Activated CD8-positive, alpha-beta T cell treated with anti-CD3 and anti-CD28 coated beads, Interleukin-2, amount 10 ng/mL, durations not matched to agents 7 days and 5 days (primary cell): ENCODE results near the gene KPNA3. TPM values are rescaled to one million over a fixed set of nuclear protein-coding genes. Genes with fewer than 3 reads are reported as not detected.

Source experiments
- ATAC-seq: fragments of 150-1000 bp; cut with Tn5 transposase; one replicate; pipeline ENCODE4 v1.10.0; 2021; ENCODE audit warnings: moderate library complexity
- CTCF ChIA-PET: fragments of 350-600 bp; sonication (Branson Sonifier 250); formaldehyde crosslinking; loops from one replicate; lab custom pipeline; 2021; ENCODE audit warnings: antibody characterized with exemption; lab: Charles Lee
- POLR2A ChIA-PET: fragments of 350-600 bp; sonication (Branson Sonifier 250); formaldehyde crosslinking; loops from one replicate; lab custom pipeline; 2021; ENCODE audit warnings: antibody characterized with exemption; lab: Charles Lee
- DNase-seq: peaks from one replicate; pipeline ENCODE4 v3.0.0-alpha.2; 2020
- H3K27ac Mint-ChIP-seq: one replicate; pipeline ENCODE4 v1.8.0; 2021; ENCODE audit warnings: mild to moderate bottlenecking, mixed read lengths
- H3K27me3 Mint-ChIP-seq: one replicate; pipeline ENCODE4 v1.8.0; 2021; ENCODE audit warnings: low read depth, mixed read lengths
- H3K36me3 Mint-ChIP-seq: one replicate; pipeline ENCODE4 v1.8.0; 2021; ENCODE audit warnings: low read depth, mixed read lengths
- H3K4me1 Mint-ChIP-seq: one replicate; pipeline ENCODE4 v1.8.0; 2021; ENCODE audit warnings: low read depth, mixed read lengths
- H3K4me3 Mint-ChIP-seq: one replicate; pipeline ENCODE4 v1.8.0; 2021; ENCODE audit warnings: mild to moderate bottlenecking, mixed read lengths
- H3K9me3 Mint-ChIP-seq: one replicate; pipeline ENCODE4 v1.8.0; 2022; ENCODE audit warnings: mixed read lengths; ENCODE audit not compliant: insufficient read depth
- total RNA-seq, 2 experiments: library from RNA; stranded (reverse); gene quantifications; one replicate each; pipeline ENCODE4 v1.2.3, GENCODE V29; 2021

The KPNA3 gene
- 10 to 100 TPM; 38.7 to 41.2 TPM for total RNA-seq

GRCh38 chr13:49792550-49793324 is at the start of gene KPNA3:
TSS of gene KPNA3 (minus strand) at chr13:49792682. CDS start at chr13:49792506, 176 bp downstream.
- Mint-ChIP-seq H3K4me3 (peak within 1 kb of the TSS; percentile 92), H3K27me3 (peaks cover 7% of the 10 kb centered on the region), H3K36me3 (peaks cover 9% of the 10 kb centered on the region), H3K27ac (peak within 1 kb of the TSS; percentile 94), H3K4me1 (peaks cover 29% of the 10 kb centered on the region), H3K9me3 (no peaks in the 10 kb centered on the region)
- ChIA-PET CTCF (interaction anchor here (0.7 to 2.5 kb wide), 11 partner anchors 9 to 349 kb away, joined by 3 to 10 read pairs (median 4); partner anchors contain the start of genes CAB39L, SETDB2 and SPRYD7), POLR2A (interaction anchor here (0.6 to 1.6 kb wide), 15 partner anchors 11 to 1119 kb away, joined by 3 to 9 read pairs (median 3); partner anchors contain the start of genes CDADC1, EBPL, PHF11 and SPRYD7)
- ATAC-seq (peak; percentile 94), DNase-seq (peak; percentile 97)

DNA sequence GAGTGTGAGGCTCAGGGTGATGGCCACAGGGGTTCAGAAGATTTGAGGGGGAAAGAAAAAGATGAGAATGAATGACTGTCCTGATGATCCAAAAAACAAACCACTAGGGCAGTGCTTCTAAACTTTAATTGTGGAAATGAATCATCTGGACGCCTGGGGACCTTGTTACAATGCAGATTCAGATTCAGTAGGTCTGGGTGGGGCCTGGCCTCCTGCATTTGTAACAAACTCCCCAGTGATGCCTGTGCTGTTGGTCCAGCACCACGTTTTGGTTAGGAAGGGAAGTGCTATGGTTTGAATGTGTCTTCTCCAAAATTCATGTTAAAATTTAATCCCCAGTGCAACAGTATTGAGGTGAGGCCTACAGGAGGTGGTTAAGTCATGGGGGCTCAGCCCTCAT is 49.5 kb upstream of the KPNA3 start:
- ChIA-PET POLR2A (no interaction called here), CTCF (no interaction called here)
- H3K9me3 Mint-ChIP-seq = no peaks in the 10 kb centered on the region
- H3K27ac Mint-ChIP-seq = no peak overlapping the region
- no peaks in the 10 kb centered on the region for H3K27me3 Mint-ChIP-seq
- no peaks in the 10 kb centered on the region for H3K4me1 Mint-ChIP-seq
- ATAC-seq (no peak), DNase-seq (no peak)
- no peak overlapping the region for H3K4me3 Mint-ChIP-seq
- H3K36me3 Mint-ChIP-seq = no peaks in the 10 kb centered on the region

DNA sequence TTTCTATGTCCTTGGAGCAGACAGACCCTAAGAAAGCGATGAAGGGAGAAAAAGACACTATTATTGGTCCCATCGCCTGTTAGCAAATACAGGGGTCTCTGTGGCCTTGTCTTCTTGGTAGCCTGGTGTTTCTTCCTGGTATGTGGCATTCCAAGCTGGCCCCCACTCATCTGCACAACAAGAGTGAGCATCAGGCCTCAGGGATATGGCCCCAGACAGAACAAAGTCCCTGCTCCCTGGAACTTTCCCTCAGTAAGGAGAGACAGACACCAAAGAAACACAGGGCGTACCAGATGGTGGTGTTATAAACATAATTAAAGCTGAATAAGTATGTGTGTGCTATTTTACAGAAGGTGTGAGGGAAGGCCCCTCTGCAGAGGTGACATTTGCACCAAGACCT is 48.2 kb upstream of the KPNA3 start:
- H3K4me3 Mint-ChIP-seq = no peak overlapping the region
- CTCF ChIA-PET = no interaction called here
- DNase-seq = no peak

DNA sequence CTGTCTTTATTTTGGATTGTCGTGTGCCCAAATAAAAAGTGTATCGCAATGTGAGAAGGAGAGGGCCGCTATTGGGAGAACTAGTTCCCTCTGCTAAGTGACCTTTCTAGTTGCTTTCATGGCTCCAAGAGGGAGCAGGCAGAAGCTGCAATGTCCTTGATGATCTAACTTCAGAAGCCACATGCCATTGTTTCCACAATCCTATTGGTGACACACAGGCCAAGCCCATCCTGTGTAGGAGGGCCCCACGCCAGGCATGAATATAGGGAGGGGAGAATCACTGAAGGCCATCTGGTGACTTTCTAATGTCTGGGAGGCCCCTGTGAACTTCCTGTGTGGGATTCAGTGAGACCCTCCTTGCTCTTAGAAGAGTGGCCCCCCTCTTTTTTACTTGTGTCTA is 47.8 kb upstream of the KPNA3 start:
- H3K4me3 Mint-ChIP-seq = no peak overlapping the region
- POLR2A ChIA-PET = no interaction called here
- CTCF ChIA-PET = no interaction called here
- no peak for ATAC-seq
- no peak for DNase-seq
- H3K9me3 Mint-ChIP-seq = no peaks in the 10 kb centered on the region
- H3K4me1 Mint-ChIP-seq = no peaks in the 10 kb centered on the region
- H3K27me3 Mint-ChIP-seq = no peaks in the 10 kb centered on the region
- no peaks in the 10 kb centered on the region for H3K36me3 Mint-ChIP-seq
- no peak overlapping the region for H3K27ac Mint-ChIP-seq

More for the DNA sequence above, 48.2 kb upstream of the KPNA3 start:
- no peak for ATAC-seq
- Mint-ChIP-seq H3K9me3 (no peaks in the 10 kb centered on the region), H3K27me3 (no peaks in the 10 kb centered on the region), H3K4me1 (no peaks in the 10 kb centered on the region), H3K27ac (no peak overlapping the region), H3K36me3 (no peaks in the 10 kb centered on the region)
- POLR2A ChIA-PET = no interaction called here

DNA sequence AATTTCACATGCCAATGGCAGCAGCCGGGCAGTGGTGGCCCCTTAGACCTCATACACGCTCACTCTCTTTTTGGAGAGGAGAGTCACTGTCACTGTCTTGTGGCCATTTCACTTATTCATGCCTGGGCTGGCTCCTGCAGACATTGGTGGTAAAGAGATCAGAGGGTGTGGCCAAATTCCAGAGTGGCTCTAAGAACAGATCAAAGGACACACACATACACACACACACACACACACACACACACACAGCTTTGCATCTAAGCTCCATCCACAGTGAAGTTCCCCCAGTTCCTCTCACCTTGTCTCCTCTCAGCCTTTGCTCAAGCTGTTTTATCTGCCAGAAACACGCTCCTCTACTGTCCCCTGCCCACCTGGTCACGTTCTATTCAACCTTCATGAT is 46.5 kb upstream of the KPNA3 start:
- ChIA-PET CTCF (no interaction called here), POLR2A (no interaction called here)
- DNase-seq (no peak), ATAC-seq (no peak)
- no peaks in the 10 kb centered on the region for H3K27me3 Mint-ChIP-seq
- no peak overlapping the region for H3K27ac Mint-ChIP-seq
- H3K36me3 Mint-ChIP-seq = no peaks in the 10 kb centered on the region
- H3K4me1 Mint-ChIP-seq = no peaks in the 10 kb centered on the region
- H3K4me3 Mint-ChIP-seq = no peak overlapping the region
- no peaks in the 10 kb centered on the region for H3K9me3 Mint-ChIP-seq

DNA sequence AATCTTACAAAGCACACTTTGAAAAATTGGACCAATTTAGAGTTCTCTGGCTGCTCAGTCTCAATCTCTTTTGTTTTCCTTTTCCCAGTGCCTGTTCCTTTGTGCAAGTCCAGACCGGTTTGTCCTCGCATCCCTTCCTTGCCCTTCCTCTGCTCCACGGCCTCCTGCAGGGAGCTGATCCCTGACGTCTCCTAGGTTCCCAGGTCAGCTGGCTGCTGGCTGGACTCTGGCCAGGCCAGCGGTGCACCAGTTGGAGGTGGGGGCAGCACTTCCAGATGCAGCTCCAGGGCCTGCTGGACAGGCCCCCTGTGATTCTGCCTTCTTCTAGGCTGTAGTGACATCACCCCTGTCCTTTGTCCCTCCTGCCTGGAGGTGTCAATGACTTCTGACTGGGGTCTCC is 44.0 kb upstream of the KPNA3 start:
- Mint-ChIP-seq H3K27me3 (no peaks in the 10 kb centered on the region), H3K4me1 (no peaks in the 10 kb centered on the region), H3K27ac (no peak overlapping the region), H3K9me3 (no peaks in the 10 kb centered on the region), H3K36me3 (no peaks in the 10 kb centered on the region), H3K4me3 (no peak overlapping the region)
- DNase-seq (no peak), ATAC-seq (no peak)
- POLR2A ChIA-PET = no interaction called here
- CTCF ChIA-PET = no interaction called here

GRCh38 chr13:49833402-49833801 is 40.9 kb upstream of the KPNA3 start:
- ATAC-seq (no peak), DNase-seq (no peak)
- Mint-ChIP-seq H3K4me1 (no peaks in the 10 kb centered on the region), H3K4me3 (no peak overlapping the region), H3K27ac (no peak overlapping the region), H3K9me3 (no peaks in the 10 kb centered on the region), H3K27me3 (peaks cover 13% of the 10 kb centered on the region), H3K36me3 (no peaks in the 10 kb centered on the region)
- ChIA-PET POLR2A (no interaction called here), CTCF (no interaction called here)

- DNase-seq (no peak), ATAC-seq (no peak)
- Mint-ChIP-seq H3K4me1 (no peaks in the 10 kb centered on the region), H3K36me3 (no peaks in the 10 kb centered on the region), H3K9me3 (no peaks in the 10 kb centered on the region), H3K4me3 (no peak overlapping the region), H3K27ac (no peak overlapping the region), H3K27me3 (peaks cover 15% of the 10 kb centered on the region)
- ChIA-PET CTCF (no interaction called here), POLR2A (no interaction called here)
Observed at GRCh38 chr13:49831455-49831854, 39.0 kb upstream of the KPNA3 start.

DNA sequence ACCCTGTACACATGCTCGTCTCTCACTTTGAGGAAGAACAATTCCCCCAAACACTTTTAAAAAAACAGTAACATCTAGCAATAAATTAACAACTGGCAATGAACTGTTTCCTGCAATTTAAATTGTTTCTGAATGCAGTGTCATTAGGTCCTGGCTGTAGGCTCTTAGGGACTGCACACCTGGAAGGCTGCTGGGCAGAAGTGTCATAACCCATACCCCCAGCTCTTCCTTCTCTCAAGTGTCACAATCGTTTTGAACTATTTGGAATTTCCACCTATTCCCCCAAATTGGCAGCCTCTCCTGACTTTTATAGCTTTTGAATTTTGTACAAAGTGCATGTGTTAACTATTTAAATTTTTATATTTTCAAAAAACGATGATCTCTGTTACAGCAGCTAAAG is 38.2 kb upstream of the KPNA3 start:
- no peaks in the 10 kb centered on the region for H3K36me3 Mint-ChIP-seq
- no peak for ATAC-seq
- H3K9me3 Mint-ChIP-seq = no peaks in the 10 kb centered on the region
- H3K27ac Mint-ChIP-seq = no peak overlapping the region
- no peak overlapping the region for H3K4me3 Mint-ChIP-seq
- POLR2A ChIA-PET = no interaction called here
- DNase-seq = no peak
- no peaks in the 10 kb centered on the region for H3K4me1 Mint-ChIP-seq
- CTCF ChIA-PET = no interaction called here
- H3K27me3 Mint-ChIP-seq = peaks cover 15% of the 10 kb centered on the region

DNA sequence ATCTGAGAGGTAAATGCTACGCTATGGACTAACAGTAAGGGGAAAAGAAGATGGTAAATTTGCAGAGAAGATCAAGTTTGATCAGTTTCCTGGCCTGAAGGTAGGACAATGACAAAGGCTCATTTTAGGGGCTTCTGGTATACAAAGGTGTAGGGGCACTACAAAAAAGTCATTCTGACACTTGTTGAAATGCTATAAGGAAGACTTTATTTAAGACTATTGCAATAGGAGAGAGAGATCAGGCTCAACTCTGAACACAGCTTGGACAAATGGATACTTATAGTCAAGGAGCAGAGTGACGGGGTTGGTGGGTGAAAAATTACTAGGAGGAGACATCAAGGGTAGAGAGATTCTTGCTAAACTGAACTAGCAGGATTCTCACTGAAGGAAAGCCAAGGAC is 37.2 kb upstream of the KPNA3 start:
- DNase-seq = no peak
- H3K27me3 Mint-ChIP-seq = peaks cover 15% of the 10 kb centered on the region
- ChIA-PET CTCF (no interaction called here), POLR2A (no interaction called here)
- no peaks in the 10 kb centered on the region for H3K9me3 Mint-ChIP-seq
- H3K27ac Mint-ChIP-seq = no peak overlapping the region
- ATAC-seq = no peak
- H3K4me3 Mint-ChIP-seq = no peak overlapping the region
- H3K36me3 Mint-ChIP-seq = no peaks in the 10 kb centered on the region
- no peaks in the 10 kb centered on the region for H3K4me1 Mint-ChIP-seq

GRCh38 chr13:49828453-49828852 is 36.0 kb upstream of the KPNA3 start:
- H3K27me3 Mint-ChIP-seq = peaks cover 15% of the 10 kb centered on the region
- H3K27ac Mint-ChIP-seq = no peak overlapping the region
- ATAC-seq = no peak
- no peak overlapping the region for H3K4me3 Mint-ChIP-seq
- ChIA-PET POLR2A (no interaction called here), CTCF (no interaction called here)
- no peaks in the 10 kb centered on the region for H3K4me1 Mint-ChIP-seq
- DNase-seq = no peak
- no peaks in the 10 kb centered on the region for H3K9me3 Mint-ChIP-seq
- no peaks in the 10 kb centered on the region for H3K36me3 Mint-ChIP-seq

GRCh38 chr13:49827891-49828290 is 35.4 kb upstream of the KPNA3 start:
- Mint-ChIP-seq H3K27me3 (peaks cover 15% of the 10 kb centered on the region), H3K27ac (no peak overlapping the region)

More at GRCh38 chr13:49827891-49828290, 35.4 kb upstream of the KPNA3 start:
- Mint-ChIP-seq H3K9me3 (no peaks in the 10 kb centered on the region), H3K4me1 (no peaks in the 10 kb centered on the region), H3K4me3 (no peak overlapping the region), H3K36me3 (no peaks in the 10 kb centered on the region)
- DNase-seq (no peak), ATAC-seq (no peak)
- POLR2A ChIA-PET = no interaction called here
- CTCF ChIA-PET = no interaction called here
